IPS-18c (cell line): ENCODE results near the gene CDK8.
"Not testable (repeated sequence)": the region's sequence is repeated elsewhere in the genome, so short reads cannot be mapped to it uniquely, and the experiment has no call there.

Experiments
- H3K4me3 ChIP-seq: 2 replicates; pipeline ENCODE4 v1.7.0; 2013; ENCODE audit warnings: low read depth, mild to moderate bottlenecking, low read length, moderate library complexity; ENCODE audit not compliant: insufficient read depth
- H3K9me3 ChIP-seq: one replicate; pipeline ENCODE4 v1.6.1; 2013; ENCODE audit warnings: mild to moderate bottlenecking, low read length, moderate library complexity; ENCODE audit not compliant: control insufficient read depth, insufficient read depth

Gene CDK8

DNA sequence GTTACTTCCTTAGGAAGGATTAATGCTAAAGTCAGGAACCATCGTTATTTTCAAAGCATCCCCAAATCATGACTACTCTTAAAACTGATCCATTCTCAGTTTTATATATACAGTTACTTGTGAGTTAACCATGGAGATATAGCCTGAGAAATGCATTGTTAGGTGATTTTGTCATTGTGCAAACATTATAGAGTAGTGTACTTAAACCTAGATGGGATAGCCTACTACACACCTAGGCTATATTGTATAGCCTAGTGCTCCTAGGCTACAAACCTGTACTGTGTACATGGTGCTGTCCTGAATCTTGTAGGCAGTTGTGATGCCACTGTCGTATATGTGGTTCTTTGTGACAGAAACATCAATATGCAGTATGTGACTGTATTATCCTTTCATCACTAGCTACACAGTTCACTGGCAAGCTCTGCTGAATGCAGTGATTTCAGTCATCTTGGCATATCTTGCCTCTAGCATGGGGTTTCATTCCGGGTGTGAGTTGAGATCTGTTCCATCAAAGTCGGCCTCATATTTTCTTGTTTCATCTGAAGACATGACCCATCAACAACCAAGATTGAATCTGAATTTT is 45.3 kb downstream of the CDK8 start:
- Histone ChIP-seq H3K9me3 (no peaks in the 10 kb centered on the region), H3K4me3 (no peak overlapping the region)

GRCh38 chr13:26300140-26300539 is 46.2 kb downstream of the CDK8 start:
- no peak overlapping the region for H3K4me3 ChIP-seq

DNA sequence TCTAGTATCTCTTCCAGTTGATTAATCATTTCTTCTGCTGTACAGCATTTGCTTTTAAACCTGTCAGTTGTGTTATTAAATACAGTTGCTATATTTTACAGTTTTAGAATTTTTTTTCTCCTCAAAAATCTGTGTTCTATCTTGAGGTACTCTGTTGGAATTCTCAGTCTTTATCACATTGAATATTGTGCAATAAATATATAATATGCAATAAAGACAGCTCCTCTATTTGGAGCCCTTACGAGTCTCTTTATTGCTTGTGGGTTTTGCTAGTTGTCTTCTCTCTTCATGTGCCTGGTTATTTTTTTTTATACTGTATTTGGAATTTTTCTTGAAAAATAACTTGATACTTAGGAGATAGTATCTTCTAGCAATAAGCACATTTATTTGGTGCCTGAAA is 51.7 kb downstream of the CDK8 start:
- Histone ChIP-seq H3K4me3 (no peak overlapping the region), H3K9me3 (no peaks in the 10 kb centered on the region)

More at GRCh38 chr13:26300140-26300539, 46.2 kb downstream of the CDK8 start:
- H3K9me3 ChIP-seq: no peaks in the 10 kb centered on the region

DNA sequence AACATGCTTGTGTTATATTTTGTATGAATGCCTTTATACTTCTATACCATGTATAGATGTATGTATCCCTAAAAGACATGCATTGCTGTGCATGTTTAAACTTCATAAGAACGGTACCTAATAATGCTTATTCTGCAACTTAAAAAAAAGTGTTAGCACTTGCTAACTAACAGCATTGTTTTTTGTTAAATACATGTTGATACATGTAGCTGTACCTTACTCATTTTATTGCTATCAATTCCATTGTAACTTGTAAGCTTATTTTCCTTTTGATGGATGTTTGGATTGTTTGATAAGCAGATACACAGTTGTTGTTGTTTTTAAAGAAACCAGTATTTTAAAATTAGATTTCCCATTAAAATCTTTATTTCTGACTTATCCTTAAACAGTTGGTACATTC is 53.8 kb downstream of the CDK8 start:
- H3K4me3 ChIP-seq: no peak overlapping the region
- no peaks in the 10 kb centered on the region for H3K9me3 ChIP-seq

DNA sequence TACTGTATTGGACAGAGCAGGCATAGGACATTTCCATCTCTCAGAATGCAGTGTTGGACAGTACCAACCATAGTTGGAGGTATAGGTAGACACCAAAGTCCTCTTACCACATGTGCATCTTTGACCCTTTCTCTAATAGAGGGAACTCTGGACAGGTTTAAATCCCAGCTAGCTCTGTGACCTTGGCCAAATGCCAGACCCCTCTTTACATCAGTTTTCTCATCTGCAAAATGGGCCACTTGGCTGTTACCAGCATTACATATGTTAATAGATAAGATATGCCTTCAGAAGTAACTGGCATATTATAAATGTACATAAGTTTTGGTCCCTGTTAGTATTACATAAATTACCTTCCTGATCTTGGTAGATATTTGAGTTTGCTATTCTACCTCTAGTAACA is 54.3 kb downstream of the CDK8 start:
- Histone ChIP-seq H3K4me3 (no peak overlapping the region), H3K9me3 (no peaks in the 10 kb centered on the region)

- H3K4me3 ChIP-seq: no peak overlapping the region
- no peaks in the 10 kb centered on the region for H3K9me3 ChIP-seq
Observed at GRCh38 chr13:26308836-26309235, 54.9 kb downstream of the CDK8 start.

DNA sequence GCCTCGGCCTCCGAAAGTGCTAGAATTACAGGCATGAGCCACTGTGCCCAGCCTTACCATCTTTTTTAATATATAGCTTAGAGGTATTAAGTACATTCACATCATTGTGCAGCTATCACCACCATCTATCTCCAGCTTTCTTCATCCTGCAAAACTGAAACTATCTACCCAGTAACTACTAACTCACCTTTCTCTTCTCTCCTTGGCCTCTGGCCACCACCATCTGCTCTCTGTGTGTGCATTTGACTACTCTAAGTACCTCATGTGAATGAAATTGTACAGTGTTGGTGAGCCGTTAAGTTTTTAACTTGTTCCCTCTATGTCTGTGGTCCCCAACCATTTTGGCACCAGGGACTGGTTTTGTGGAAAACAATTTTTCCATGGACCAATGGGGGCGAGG is 56.1 kb downstream of the CDK8 start:
- H3K4me3 ChIP-seq: no peak overlapping the region
- H3K9me3 ChIP-seq: no peaks in the 10 kb centered on the region

DNA sequence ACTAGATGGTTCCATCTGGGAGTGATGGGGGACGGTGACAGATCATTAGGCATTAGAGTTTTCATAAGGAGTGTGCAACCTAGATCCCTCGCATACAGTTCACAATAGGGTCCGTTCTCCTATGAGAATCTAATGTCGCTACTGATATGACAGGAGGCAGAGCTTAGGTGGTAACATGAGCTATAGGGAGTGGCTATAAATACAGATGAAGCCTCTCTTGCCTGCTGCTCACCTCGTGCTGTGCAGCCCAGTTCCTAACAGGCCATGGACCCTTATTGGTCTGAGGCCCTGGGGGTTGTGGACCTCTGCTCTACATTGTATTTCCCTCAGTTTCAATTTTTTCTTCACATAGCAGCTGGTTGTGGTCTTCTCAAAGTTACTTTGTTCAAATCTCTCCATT is 56.5 kb downstream of the CDK8 start:
- Histone ChIP-seq H3K4me3 (no peak overlapping the region), H3K9me3 (no peaks in the 10 kb centered on the region)

GRCh38 chr13:26312019-26312418 is 58.1 kb downstream of the CDK8 start:
- not testable (repeated sequence) for H3K4me3 ChIP-seq, H3K9me3 ChIP-seq

GRCh38 chr13:26316095-26316494 is 62.2 kb downstream of the CDK8 start:
- not testable (repeated sequence) for H3K9me3 ChIP-seq, H3K4me3 ChIP-seq

- H3K9me3 ChIP-seq: no peaks in the 10 kb centered on the region
- no peak overlapping the region for H3K4me3 ChIP-seq
Observed at GRCh38 chr13:26320766-26321165, 66.8 kb downstream of the CDK8 start.

DNA sequence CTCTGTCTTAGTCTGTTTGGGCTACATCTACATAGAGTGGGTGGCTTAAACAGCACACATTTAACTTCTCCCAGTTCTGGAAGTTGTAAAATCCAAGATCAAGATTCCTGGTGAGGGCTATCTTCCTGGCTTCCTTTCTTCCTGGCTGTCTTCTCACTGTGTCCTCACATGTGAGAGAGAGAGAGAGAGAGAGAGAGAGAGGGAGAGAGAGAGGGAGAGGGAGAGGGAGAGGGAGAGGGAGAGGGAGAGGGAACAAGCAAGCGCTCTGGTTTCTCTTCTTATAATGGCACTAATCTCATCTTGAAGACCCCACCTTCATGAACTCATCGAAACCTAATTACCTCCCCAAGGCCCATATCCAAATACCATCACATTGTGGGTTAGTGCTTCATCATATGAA is 69.2 kb downstream of the CDK8 start:
- no peak overlapping the region for H3K4me3 ChIP-seq
- H3K9me3 ChIP-seq: no peaks in the 10 kb centered on the region

GRCh38 chr13:26323764-26324163 is 69.8 kb downstream of the CDK8 start:
- H3K4me3 ChIP-seq: no peak overlapping the region
- H3K9me3 ChIP-seq: no peaks in the 10 kb centered on the region

GRCh38 chr13:26324294-26324693 is 70.4 kb downstream of the CDK8 start:
- no peak overlapping the region for H3K4me3 ChIP-seq
- no peaks in the 10 kb centered on the region for H3K9me3 ChIP-seq

GRCh38 chr13:26324867-26325266 is 70.9 kb downstream of the CDK8 start:
- no peak overlapping the region for H3K4me3 ChIP-seq
- no peaks in the 10 kb centered on the region for H3K9me3 ChIP-seq

DNA sequence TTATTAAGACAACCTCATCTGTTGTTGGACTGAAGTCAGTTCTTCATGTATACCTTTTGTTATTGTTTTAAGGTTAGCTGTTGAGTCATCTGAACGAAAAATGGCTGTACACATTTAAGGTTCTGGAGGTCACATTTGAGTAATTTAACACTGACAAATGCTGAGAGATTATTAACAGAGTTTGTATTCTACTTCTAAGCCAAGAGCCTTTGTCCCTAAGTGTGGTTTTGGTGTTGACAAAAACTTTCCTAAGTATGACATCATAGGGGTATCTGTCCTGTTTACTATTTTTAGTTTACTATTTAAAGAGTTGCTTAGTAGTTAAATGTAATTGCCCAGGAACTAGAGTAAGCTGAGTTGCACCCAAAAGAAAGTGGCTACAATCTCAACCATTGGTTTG is 71.9 kb downstream of the CDK8 start:
- Histone ChIP-seq H3K9me3 (no peaks in the 10 kb centered on the region), H3K4me3 (no peak overlapping the region)

GRCh38 chr13:26326562-26326961 is 72.6 kb downstream of the CDK8 start:
- H3K9me3 ChIP-seq: no peaks in the 10 kb centered on the region
- H3K4me3 ChIP-seq: no peak overlapping the region

DNA sequence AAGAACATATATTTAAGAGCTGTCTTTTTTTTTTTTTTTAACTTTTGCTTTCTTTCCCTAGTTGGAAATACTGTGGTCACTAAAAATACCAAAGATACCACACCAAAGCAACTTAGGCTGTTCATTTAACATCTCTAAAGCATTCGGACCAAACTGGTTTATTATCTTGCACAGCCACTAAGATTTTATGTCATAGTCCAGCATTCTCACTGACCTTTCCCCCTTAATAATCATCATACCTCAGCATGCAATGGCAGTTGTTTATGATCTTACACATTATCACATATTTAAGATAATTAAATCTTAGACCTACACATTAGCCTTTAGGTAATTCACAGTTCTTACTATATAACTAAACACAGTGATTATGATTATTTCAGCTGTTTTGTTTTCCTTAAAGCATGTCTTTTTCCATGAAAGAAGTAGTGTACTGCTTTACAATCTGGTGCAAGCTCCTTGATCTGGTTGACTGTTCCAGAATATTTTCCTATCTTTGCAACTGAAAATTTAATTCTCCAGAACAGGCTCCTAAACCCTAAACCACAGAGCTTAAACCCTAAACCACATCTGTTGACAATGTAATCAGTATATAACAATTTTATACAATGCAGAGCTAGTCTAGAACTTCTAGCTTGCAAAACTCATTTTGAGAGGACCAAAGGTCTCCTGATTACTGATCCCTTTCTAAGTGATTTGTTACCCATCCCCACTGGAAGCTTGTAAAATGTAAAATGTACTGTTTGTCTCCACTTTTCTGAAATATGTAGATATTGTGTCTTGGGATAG is 74.2 kb downstream of the CDK8 start:
- no peaks in the 10 kb centered on the region for H3K9me3 ChIP-seq
- H3K4me3 ChIP-seq: no peak overlapping the region

DNA sequence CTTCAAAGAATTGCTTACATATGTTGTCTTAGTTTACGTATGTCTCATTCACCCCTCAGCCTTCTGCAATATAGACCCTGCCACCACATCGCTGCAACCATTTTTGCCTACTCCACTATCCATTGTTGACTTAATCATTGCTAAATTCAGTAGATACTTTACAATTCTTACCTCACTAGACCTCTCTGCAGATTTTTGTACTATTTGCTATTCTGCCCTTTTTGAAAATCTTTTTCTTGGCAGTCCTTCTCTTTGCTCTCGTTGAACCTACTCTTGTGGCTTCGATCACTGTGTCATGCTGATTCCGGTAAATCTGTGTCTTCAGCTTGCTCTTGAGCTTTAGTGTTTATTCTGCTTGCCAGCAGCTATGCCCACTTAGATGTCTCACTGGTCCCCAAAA is 81.2 kb downstream of the CDK8 start:
- no peaks in the 10 kb centered on the region for H3K9me3 ChIP-seq
- H3K4me3 ChIP-seq: no peak overlapping the region
